A673 (cell line): ENCODE measurements around the gene KLHL13. TPM values are rescaled to one million over a fixed set of nuclear protein-coding genes. Genes with fewer than 3 reads are reported as not detected.
"Not testable (repeated sequence)": the region's sequence is repeated elsewhere in the genome, so short reads cannot be mapped to it uniquely, and the experiment has no call there.

Experiments used
- BruUV-seq: library from RNA; stranded (reverse); fragments of 400-500 nt; replicated peaks from 2 replicates; lab custom pipeline; 2021; lab: Mats Ljungman, UMichigan
- CTCF ChIA-PET: fragments of 300-600 bp; sonication (Branson Sonifier 250); formaldehyde crosslinking; loops from one replicate; lab custom pipeline; 2022; ENCODE audit warnings: antibody characterized with exemption; lab: Charles Lee
- POLR2A ChIA-PET: fragments of 300-600 bp; sonication (Branson Sonifier 250); formaldehyde crosslinking; loops from one replicate; lab custom pipeline; 2022; ENCODE audit warnings: antibody characterized with exemption; ENCODE audit not compliant: low non-redundant PET; lab: Charles Lee
- DNase-seq: peaks from one replicate; pipeline ENCODE4 v3.0.0-alpha.2; 2015; ENCODE audit warnings: low spot score
- H3K27ac ChIP-seq: fragments of 200-600 bp; sonication (generic); 2 replicates; pipeline ENCODE4 v1.5.1; 2016; ENCODE audit warnings: mixed run types, low read depth, mild to moderate bottlenecking, mixed read lengths, antibody characterized with exemption, low read length; ENCODE audit not compliant: poor library complexity, severe bottlenecking
- H3K27me3 ChIP-seq: fragments of 200-600 bp; sonication (generic); replicated peaks from 2 replicates; pipeline ENCODE4 v1.6.1; 2017; ENCODE audit warnings: mixed run types, low read depth, mild to moderate bottlenecking, mixed read lengths, antibody characterized with exemption, low read length; ENCODE audit not compliant: insufficient read depth, poor library complexity
- H3K36me3 ChIP-seq: fragments of 200-600 bp; sonication (generic); 2 replicates; pipeline ENCODE4 v1.6.1; 2016; ENCODE audit warnings: mixed run types, mild to moderate bottlenecking, mixed read lengths, antibody characterized with exemption, low read length; ENCODE audit not compliant: insufficient read depth, poor library complexity, severe bottlenecking
- H3K4me1 ChIP-seq: fragments of 200-600 bp; sonication (generic); 2 replicates; pipeline ENCODE4 v1.6.1; 2017; ENCODE audit warnings: mixed run types, mild to moderate bottlenecking, mixed read lengths, antibody characterized with exemption, low read length; ENCODE audit not compliant: insufficient read depth, poor library complexity, severe bottlenecking
- H3K4me3 ChIP-seq: fragments of 200-600 bp; sonication (generic); 2 replicates; pipeline ENCODE4 v1.5.1; 2016; ENCODE audit warnings: low read depth, mixed run types, mild to moderate bottlenecking, mixed read lengths, low read length; ENCODE audit not compliant: poor library complexity, severe bottlenecking
- H3K9me3 ChIP-seq: fragments of 200-600 bp; sonication (generic); 2 replicates; pipeline ENCODE4 v1.6.1; 2016; ENCODE audit warnings: mixed run types, low read depth, mild to moderate bottlenecking, mixed read lengths, antibody characterized with exemption, low read length; ENCODE audit not compliant: poor library complexity, severe bottlenecking
- CTCF ChIP-seq: fragments of 300-800, 200-600 bp; sonication (generic); conservative IDR thresholded peaks from 2 replicates; pipeline ENCODE4 v1.5.1; 2017; ENCODE audit warnings: low read depth, mild to moderate bottlenecking, antibody characterized with exemption, low read length, moderate library complexity, mixed read lengths
- EZH2 ChIP-seq: fragments of 200-600 bp; sonication (generic); IDR thresholded peaks from 2 replicates; pipeline ENCODE4 v1.6.1; 2017; ENCODE audit warnings: borderline replicate concordance, low read depth, mild to moderate bottlenecking, mixed read lengths, antibody characterized with exemption, low read length; ENCODE audit not compliant: poor library complexity, severe bottlenecking
- intact Hi-C: fragments of 100-400 bp; cut with micrococcal nuclease; formaldehyde crosslinking; loops from one replicate; pipeline ENCODE4 v1.10.0; 2022; ENCODE audit not compliant: unreplicated experiment
- total RNA-seq: library from RNA; stranded (reverse); gene quantifications from 2 replicates; pipeline ENCODE4 v1.2.3, GENCODE V29; 2021

Gene KLHL13
- total RNA-seq, 1 experiment from 2014 or later, result 46.3 TPM

- DNase-seq, result no peak
- ChIA-PET CTCF (no interaction called here), POLR2A (no interaction called here)
- intact Hi-C loops, result no loop called here
- no peaks in the 10 kb centered on the region for H3K36me3 ChIP-seq
- H3K27me3 ChIP-seq, result no peaks in the 10 kb centered on the region
- H3K9me3 ChIP-seq, result no peaks in the 10 kb centered on the region
- TF ChIP-seq EZH2 (no peak), CTCF (no peak)
- no peak overlapping the region for H3K27ac ChIP-seq
- no TSS peak for BruUV-seq
- H3K4me3 ChIP-seq, result no peak overlapping the region
- H3K4me1 ChIP-seq, result no peaks in the 10 kb centered on the region
Measured at GRCh38 chrX:118022753-118023152, 93.9 kb downstream of the KLHL13 start.

GRCh38 chrX:118016422-118016821 is 100.2 kb downstream of the KLHL13 start:
- ChIA-PET CTCF (no interaction called here), POLR2A (no interaction called here)
- Histone ChIP-seq H3K27ac (no peak overlapping the region), H3K27me3 (no peaks in the 10 kb centered on the region), H3K4me1 (no peaks in the 10 kb centered on the region), H3K4me3 (no peak overlapping the region), H3K36me3 (no peaks in the 10 kb centered on the region), H3K9me3 (no peaks in the 10 kb centered on the region)
- BruUV-seq, result no TSS peak
- TF ChIP-seq EZH2 (no peak), CTCF (no peak)
- intact Hi-C loops, result no loop called here
- no peak for DNase-seq

- H3K27me3 ChIP-seq, intact Hi-C loops, H3K4me1 ChIP-seq, H3K27ac ChIP-seq, DNase-seq, POLR2A ChIA-PET, H3K9me3 ChIP-seq, H3K36me3 ChIP-seq, CTCF ChIA-PET, H3K4me3 ChIP-seq, BruUV-seq: not testable (repeated sequence)
Measured at GRCh38 chrX:118002417-118002816, 114.2 kb downstream of the KLHL13 start.

- Histone ChIP-seq H3K4me3 (no peak overlapping the region), H3K27ac (no peak overlapping the region), H3K36me3 (no peaks in the 10 kb centered on the region), H3K9me3 (no peaks in the 10 kb centered on the region), H3K27me3 (no peaks in the 10 kb centered on the region), H3K4me1 (peaks cover 7% of the 10 kb centered on the region)
- DNase-seq, result no peak
- no TSS peak for BruUV-seq
- POLR2A ChIA-PET, result no interaction called here
- CTCF ChIA-PET, result no interaction called here
- TF ChIP-seq CTCF (no peak), EZH2 (no peak)
- intact Hi-C loops, result no loop called here
Measured at GRCh38 chrX:118000518-118000917, 116.1 kb downstream of the KLHL13 start.
